CD4-positive, alpha-beta T cell (primary cell): ENCODE results near the gene KRTAP27-1. TPM values are rescaled to one million over a fixed set of nuclear protein-coding genes. Genes with fewer than 3 reads are reported as not detected.

ENCODE experiments used
- ATAC-seq: fragments of 200-7000 bp; cut with Tn5 transposase; one replicate; pipeline ENCODE4 v1.10.0; 2022; ENCODE audit warnings: mild to moderate bottlenecking; ENCODE audit not compliant: poor library complexity
- CTCF ChIA-PET: fragments of 350-600 bp; sonication (Branson Sonifier 250); formaldehyde crosslinking; loops from one replicate; lab custom pipeline; 2021; ENCODE audit warnings: antibody characterized with exemption, inconsistent platforms; lab: Charles Lee
- POLR2A ChIA-PET: fragments of 350-600 bp; sonication (Branson Sonifier 250); formaldehyde crosslinking; loops from one replicate; lab custom pipeline; 2021; ENCODE audit warnings: antibody characterized with exemption, inconsistent platforms; lab: Charles Lee
- DNase-seq, 14 experiments: peaks; one replicate each; pipeline ENCODE4 v3.0.0-alpha.2; 2013 to 2020; ENCODE audit warnings: mixed read lengths in 2 of 14
- H3K27ac ChIP-seq, 2 donors: one replicate each; pipeline versions ENCODE4 v1.5.1 to v1.7.0; 2013; ENCODE audit warnings: low read length in 2 of 2, low read depth in 1 of 2, mild to moderate bottlenecking in 1 of 2
- H3K27me3 ChIP-seq, 2 experiments: 1 replicate in 1 of 2; 2 replicates in 1 of 2; pipeline versions ENCODE4 v1.6.1 to v1.7.0; 2013; ENCODE audit warnings: low read length in 2 of 2, control low read depth in 1 of 2, mild to moderate bottlenecking in 1 of 2, moderate library complexity in 1 of 2; ENCODE audit not compliant: insufficient read depth in 2 of 2, control insufficient read depth in 1 of 2
- H3K36me3 ChIP-seq: one replicate; pipeline ENCODE4 v1.6.1; 2013; ENCODE audit warnings: low read length, control low read depth; ENCODE audit not compliant: insufficient read depth
- H3K4me1 ChIP-seq: one replicate; pipeline ENCODE4 v1.6.1; 2013; ENCODE audit warnings: low read length, control low read depth; ENCODE audit not compliant: insufficient read depth
- H3K4me3 ChIP-seq: one replicate; pipeline ENCODE4 v1.5.1; 2013; ENCODE audit warnings: mild to moderate bottlenecking, low read length, moderate library complexity
- H3K9me3 ChIP-seq, 2 experiments: 1 replicate in 1 of 2; 2 replicates in 1 of 2; pipeline versions ENCODE4 v1.6.1 to v1.7.0; 2013; ENCODE audit warnings: low read length in 2 of 2, mild to moderate bottlenecking in 2 of 2, control low read depth in 1 of 2, moderate library complexity in 1 of 2; ENCODE audit not compliant: control insufficient read depth in 1 of 2, insufficient read depth in 1 of 2
- H3K27ac Mint-ChIP-seq: one replicate; pipeline ENCODE4 v1.8.0; 2020; ENCODE audit warnings: mixed read lengths
- H3K27me3 Mint-ChIP-seq: one replicate; pipeline ENCODE4 v1.8.0; 2021; ENCODE audit warnings: mixed read lengths
- H3K36me3 Mint-ChIP-seq: one replicate; pipeline ENCODE4 v1.8.0; 2021; ENCODE audit warnings: low read depth, mixed read lengths
- H3K4me1 Mint-ChIP-seq: one replicate; pipeline ENCODE4 v1.8.0; 2021; ENCODE audit warnings: low read depth, mixed read lengths
- H3K4me3 Mint-ChIP-seq: one replicate; pipeline ENCODE4 v1.8.0; 2020; ENCODE audit warnings: mild to moderate bottlenecking, mixed read lengths
- H3K9me3 Mint-ChIP-seq: one replicate; pipeline ENCODE4 v1.8.0; 2020; ENCODE audit warnings: mixed read lengths
- intact Hi-C, 2 experiments: fragments of 100-400 bp; cut with DNase I in 1 of 2; cut with micrococcal nuclease in 1 of 2; formaldehyde crosslinking; loops; one replicate each; pipeline versions ENCODE4 v1.15.1 to v1.9.0; 2023 to 2025; cut with DNase I, micrococcal nuclease
- total RNA-seq, 174 experiments: library from RNA in 2 of 174; stranded (reverse) in 2 of 174; gene quantifications; one replicate each; pipeline ENCODE4 v1.2.3 and lab custom pipeline; 2021 to 2026
- TF ChIP-seq, protein P1 (sequence below): fragments of 200-600 bp; IDR thresholded peaks from one replicate; pipeline ENCODE4 v1.8.0; 2022; ENCODE audit warnings: antibody characterized with exemption, mild to moderate bottlenecking

Gene KRTAP27-1
- total RNA-seq, 2 experiments from 2014 or later = not detected

DNA sequence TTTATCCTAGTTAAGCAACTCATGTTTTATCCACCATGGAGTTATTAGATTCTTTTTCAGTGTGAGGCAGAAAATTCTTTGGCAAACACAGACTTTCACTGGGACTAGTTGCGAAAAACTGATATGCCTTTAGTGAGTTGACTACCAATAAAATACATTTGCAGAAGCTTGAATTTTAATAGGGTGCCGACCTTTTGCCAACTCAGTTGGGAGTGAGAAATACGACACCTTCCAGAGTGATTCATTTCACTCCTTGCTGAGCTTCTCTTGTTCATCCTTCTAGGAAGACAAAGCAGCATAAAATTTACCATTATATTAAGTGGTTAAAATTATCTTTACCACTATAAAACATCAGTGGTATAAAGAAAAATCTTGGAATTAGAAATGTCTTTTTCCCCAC lies 12.1 kb upstream of the KRTAP27-1 start:
- Mint-ChIP-seq H3K9me3 (no peaks in the 10 kb centered on the region), H3K36me3 (no peaks in the 10 kb centered on the region), H3K4me3 (no peak overlapping the region), H3K27me3 (peaks cover 3% of the 10 kb centered on the region), H3K27ac (no peak overlapping the region), H3K4me1 (no peaks in the 10 kb centered on the region)
- ChIA-PET CTCF (no interaction called here), POLR2A (no interaction called here)
- TF ChIP-seq, protein P1, sequence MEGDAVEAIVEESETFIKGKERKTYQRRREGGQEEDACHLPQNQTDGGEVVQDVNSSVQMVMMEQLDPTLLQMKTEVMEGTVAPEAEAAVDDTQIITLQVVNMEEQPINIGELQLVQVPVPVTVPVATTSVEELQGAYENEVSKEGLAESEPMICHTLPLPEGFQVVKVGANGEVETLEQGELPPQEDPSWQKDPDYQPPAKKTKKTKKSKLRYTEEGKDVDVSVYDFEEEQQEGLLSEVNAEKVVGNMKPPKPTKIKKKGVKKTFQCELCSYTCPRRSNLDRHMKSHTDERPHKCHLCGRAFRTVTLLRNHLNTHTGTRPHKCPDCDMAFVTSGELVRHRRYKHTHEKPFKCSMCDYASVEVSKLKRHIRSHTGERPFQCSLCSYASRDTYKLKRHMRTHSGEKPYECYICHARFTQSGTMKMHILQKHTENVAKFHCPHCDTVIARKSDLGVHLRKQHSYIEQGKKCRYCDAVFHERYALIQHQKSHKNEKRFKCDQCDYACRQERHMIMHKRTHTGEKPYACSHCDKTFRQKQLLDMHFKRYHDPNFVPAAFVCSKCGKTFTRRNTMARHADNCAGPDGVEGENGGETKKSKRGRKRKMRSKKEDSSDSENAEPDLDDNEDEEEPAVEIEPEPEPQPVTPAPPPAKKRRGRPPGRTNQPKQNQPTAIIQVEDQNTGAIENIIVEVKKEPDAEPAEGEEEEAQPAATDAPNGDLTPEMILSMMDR = no peak
- no peak overlapping the region for H3K27ac ChIP-seq
- intact Hi-C loops = loop anchor here in 1 of 2 experiments (10.0 kb wide), 1 partner anchor 1255 kb away; no protein-coding TSS in a partner anchor
- no peak overlapping the region for H3K4me3 ChIP-seq
- no peak for DNase-seq
- ATAC-seq = no peak
- H3K27me3 ChIP-seq = no peaks in the 10 kb centered on the region
- no peaks in the 10 kb centered on the region for H3K9me3 ChIP-seq
- no peaks in the 10 kb centered on the region for H3K36me3 ChIP-seq
- no peaks in the 10 kb centered on the region for H3K4me1 ChIP-seq

DNA sequence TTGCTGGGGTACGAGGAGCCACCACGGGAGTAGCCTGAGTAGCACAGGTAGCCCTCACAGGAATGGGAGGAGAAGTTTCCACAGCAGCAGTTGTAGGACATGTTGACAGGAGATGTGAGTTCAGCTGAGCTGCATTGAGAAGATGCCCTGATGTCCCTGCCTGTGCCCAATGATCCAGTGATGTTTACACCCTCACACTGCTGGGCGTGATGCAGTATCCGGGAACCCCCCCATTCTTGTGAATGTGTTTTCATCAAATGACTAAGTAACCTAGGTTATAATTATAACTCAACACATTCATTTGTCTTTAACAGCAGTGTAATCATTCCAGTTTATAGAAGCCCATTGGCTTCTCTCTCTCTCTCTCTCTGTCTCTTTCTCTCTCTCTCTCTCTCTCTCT lies 11.0 kb upstream of the KRTAP27-1 start, which contains the start of gene KRTAP23-1:
Gene KRTAP23-1 (minus strand): TSS at position 101 of the 400 bp plus-strand sequence. CDS start 0 bp downstream, at position 101.
- ChIA-PET POLR2A (no interaction called here), CTCF (no interaction called here)
- Mint-ChIP-seq H3K4me1 (no peaks in the 10 kb centered on the region), H3K4me3 (no peak within 1 kb of the TSS), H3K9me3 (no peaks in the 10 kb centered on the region), H3K36me3 (no peaks in the 10 kb centered on the region), H3K27ac (no peak within 1 kb of the TSS), H3K27me3 (peaks cover 5% of the 10 kb centered on the region)
- ATAC-seq (no peak), DNase-seq (no peak)
- Histone ChIP-seq H3K27me3 (no peaks in the 10 kb centered on the region), H3K27ac (no peak within 1 kb of the TSS), H3K36me3 (no peaks in the 10 kb centered on the region), H3K4me3 (no peak within 1 kb of the TSS), H3K4me1 (no peaks in the 10 kb centered on the region), H3K9me3 (peaks cover 0 to 5% of the 10 kb centered on the region in 2 experiments)
- TF ChIP-seq, protein P1 = no peak
- intact Hi-C loops = loop anchor here in 1 of 2 experiments (10.0 kb wide), 1 partner anchor 1256 kb away; no protein-coding TSS in a partner anchor

DNA sequence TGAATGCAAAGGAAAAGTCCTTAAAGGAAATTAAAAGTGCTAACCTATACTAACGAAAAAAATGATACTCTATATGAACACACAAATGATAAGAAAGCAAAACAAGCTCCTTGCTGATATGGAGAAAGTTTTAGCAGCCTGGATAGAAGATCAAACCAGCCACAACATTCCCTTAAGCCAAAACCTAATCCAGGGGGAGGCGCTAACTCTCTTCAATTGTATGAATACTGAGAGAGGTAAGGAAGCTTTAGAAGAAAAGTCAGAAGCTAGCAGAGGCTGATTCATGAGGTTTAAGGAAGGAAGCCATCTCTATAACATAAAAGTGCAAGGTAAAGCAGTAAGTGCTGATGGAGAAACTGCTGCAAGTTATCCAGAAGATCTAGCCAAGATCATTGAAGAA lies 7.5 kb upstream of the KRTAP27-1 start:
- no peaks in the 10 kb centered on the region for H3K27me3 ChIP-seq
- H3K36me3 ChIP-seq = no peaks in the 10 kb centered on the region
- H3K9me3 ChIP-seq = peaks cover 0 to 5% of the 10 kb centered on the region in 2 experiments
- DNase-seq = no peak
- Mint-ChIP-seq H3K4me1 (no peaks in the 10 kb centered on the region), H3K36me3 (no peaks in the 10 kb centered on the region), H3K9me3 (no peaks in the 10 kb centered on the region), H3K4me3 (no peak overlapping the region), H3K27ac (no peak overlapping the region), H3K27me3 (peaks cover 9% of the 10 kb centered on the region)
- TF ChIP-seq, protein P1 = no peak
- no peak overlapping the region for H3K4me3 ChIP-seq
- H3K27ac ChIP-seq = no peak overlapping the region
- intact Hi-C loops = loop anchor here in 1 of 2 experiments (10.0 kb wide), 1 partner anchor 1260 kb away; no protein-coding TSS in a partner anchor
- ATAC-seq = no peak
- H3K4me1 ChIP-seq = no peaks in the 10 kb centered on the region
- CTCF ChIA-PET = no interaction called here
- POLR2A ChIA-PET = no interaction called here
